Stimulated activated CD4-positive, alpha-beta T cell treated with anti-CD3 and anti-CD28 coated beads, TNF-alpha, amount 100 ng/mL, for 24 hours (primary cell): Measurements from ENCODE around the gene GEN1.

ENCODE experiments used
- DNase-seq, 3 experiments: peaks; one replicate each; pipeline ENCODE4 v3.0.0-alpha.2; 2020; ENCODE audit warnings: low read depth in 3 of 3

GEN1 gene

DNA sequence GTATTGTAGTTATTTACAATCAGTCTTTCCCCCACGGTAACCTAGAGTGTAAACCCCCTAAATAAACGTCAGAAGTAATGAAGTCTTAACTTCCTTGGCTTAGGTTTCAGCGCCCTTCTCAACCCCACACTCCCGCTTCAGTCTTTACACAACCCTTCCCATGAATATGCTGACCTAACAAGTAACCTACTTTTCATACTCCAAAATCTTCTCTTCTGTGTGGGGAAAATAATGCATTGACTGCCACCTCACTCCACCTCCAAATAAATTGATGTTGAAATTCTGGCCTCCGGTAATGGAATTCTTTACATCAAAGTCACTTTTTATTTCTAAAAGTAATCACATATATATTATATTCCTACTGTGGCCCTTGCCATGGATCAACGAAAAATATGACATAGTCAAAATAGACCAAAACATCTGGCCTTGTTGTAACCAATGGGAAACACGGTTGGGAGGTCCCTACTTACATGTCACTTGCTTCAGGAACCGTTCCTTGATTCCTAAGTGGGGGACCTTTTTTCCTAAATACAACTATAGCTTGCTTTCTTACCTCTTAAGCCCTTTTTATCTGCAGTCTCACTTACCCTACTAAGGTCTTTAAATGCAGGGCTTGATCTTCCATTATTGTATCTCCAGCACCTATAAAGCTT, 961 bp downstream of the GEN1 start:
- DNase-seq = no peak

DNA sequence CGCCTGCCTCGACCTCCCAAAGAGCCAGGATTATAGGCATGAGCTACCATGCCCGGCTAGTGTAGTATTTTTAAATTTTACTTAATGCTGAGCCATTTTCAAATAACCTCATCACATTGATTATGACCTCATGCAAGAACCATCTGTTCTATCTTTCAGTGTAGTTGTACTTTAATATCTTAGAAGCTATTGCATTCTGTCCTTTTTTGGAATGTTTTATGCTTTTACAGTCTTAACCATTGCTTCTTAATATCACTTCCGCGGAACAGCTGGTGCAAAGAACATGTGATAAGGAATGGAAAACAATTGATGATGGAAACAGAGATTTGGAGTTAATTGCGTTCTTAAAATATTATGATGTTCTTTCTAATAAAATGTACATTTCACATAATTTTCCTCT, 2.7 kb downstream of the GEN1 start:
- no peak for DNase-seq

DNA sequence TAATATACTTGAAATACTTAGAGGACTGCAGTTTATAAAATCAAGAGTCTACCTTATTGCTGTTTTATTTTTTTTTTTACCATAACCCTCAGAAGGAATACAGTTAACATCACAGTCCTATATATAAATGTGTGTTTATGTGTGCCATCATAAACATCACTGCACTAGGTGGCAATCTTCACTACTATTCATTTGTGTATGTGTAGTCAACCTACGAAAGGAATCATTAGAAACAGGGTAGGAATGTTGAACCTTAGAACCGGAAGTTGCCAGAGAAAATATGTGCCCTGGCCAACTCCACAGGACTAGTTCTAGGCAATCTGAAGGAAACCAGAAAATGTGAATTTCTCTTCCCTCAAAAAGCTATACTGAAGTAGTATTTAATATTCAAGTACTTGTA, 3.4 kb downstream of the GEN1 start:
- DNase-seq = no peak

- no peak for DNase-seq
Observed at GRCh38 chr2:17758118-17758517, 4.2 kb downstream of the GEN1 start.

DNA sequence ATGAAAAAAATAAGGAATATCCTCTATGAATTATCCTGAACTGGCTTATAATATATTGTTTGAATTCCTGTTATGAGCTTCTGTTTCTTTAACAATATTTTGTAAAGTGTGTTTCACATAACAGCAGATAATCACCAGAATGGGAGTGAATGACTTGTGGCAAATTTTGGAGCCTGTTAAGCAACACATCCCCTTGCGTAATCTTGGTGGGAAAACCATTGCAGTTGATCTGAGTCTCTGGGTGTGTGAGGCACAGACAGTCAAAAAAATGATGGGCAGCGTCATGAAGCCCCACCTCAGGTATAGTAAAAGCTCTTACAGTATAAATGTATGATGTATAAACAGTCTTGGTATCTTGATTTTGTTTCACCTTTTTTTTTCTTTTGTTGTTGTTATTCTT, 5.9 kb downstream of the GEN1 start:
- no peak for DNase-seq

DNA sequence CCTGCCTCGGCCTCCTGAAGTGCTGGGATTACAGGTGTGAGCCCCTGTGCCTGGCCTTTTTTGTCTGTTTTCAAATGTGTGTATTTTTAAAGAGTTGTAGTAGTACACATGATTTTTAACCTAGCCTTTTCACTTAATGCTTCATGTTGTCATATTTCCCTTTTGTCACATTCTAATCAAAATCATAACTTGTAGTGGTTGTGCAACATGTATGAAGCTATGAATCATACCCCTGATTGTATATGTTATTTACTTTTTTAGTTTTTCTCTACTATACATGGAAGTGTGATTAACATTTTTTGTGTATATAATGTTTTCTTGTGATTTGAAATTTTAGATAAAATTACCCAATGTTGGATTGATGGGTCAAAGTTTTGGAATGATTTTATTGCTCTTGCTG, 8.5 kb downstream of the GEN1 start:
- no peak for DNase-seq

- no peak for DNase-seq
Observed at GRCh38 chr2:17763641-17764333, 9.8 kb downstream of the GEN1 start.

- DNase-seq = no peak
Observed at GRCh38 chr2:17765398-17765797, 11.5 kb downstream of the GEN1 start.

DNA sequence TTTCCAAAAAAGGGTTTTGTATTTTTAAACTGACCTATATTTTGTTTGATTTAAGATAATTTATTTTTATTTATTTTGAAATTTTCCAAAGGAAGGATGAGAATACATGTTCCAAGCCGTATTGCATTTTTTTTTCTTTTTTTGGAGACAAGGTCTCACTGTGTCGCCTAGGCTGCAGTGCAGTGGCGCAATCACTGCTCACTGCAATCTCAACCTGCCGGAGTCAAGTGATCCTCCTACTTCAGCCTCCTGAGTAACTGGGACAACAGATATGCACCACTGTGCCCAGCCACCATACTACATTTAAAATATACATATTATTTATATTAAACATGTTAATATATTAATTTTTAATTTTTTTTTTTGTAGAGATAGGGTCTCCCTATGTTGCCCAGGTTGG, 15.0 kb downstream of the GEN1 start:
- no peak for DNase-seq

DNA sequence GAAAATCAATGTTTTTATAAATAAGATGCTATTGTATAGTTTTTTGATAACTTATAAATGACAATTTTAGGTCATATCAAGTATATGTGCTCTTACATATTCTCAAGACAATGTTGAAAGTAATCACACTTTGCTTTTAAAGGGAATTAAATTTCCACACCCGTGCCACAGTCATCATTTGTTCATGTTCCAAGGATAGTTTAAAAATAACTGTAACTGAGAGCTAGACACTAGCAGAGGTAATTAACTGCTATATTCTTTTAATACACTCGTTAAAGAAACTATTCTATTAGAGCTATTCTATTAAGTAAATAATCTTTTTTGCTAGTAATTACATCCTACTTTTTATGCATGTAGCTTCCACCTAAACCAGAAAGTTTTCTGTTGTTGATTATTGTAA, 18.0 kb downstream of the GEN1 start:
- DNase-seq = no peak

- no peak for DNase-seq
Observed at GRCh38 chr2:17772532-17772931, 18.6 kb downstream of the GEN1 start.

GRCh38 chr2:17780546-17780945, 26.6 kb downstream of the GEN1 start:
- DNase-seq = no peak

- DNase-seq = no peak
Observed at GRCh38 chr2:17781482-17781881, 27.5 kb downstream of the GEN1 start.

DNA sequence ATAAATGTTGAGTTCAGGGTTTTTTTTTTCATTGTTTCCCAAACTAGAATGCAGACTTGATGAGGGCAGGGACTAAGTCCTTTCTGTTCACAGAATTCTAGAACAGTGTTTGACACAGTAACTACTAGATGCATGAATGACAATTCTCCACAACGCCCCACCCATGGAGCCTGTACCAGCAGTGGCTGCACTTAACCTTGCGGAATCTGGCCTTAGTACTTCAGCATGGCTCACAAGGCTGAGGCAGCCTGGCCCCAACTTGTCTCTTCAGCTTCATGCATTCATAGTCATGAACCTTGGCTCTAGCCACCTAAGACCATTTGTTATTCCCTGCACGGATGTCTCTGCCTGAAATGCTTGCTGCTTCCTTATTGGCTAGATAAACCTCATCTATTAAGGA, 32.8 kb downstream of the GEN1 start:
- no peak for DNase-seq

DNA sequence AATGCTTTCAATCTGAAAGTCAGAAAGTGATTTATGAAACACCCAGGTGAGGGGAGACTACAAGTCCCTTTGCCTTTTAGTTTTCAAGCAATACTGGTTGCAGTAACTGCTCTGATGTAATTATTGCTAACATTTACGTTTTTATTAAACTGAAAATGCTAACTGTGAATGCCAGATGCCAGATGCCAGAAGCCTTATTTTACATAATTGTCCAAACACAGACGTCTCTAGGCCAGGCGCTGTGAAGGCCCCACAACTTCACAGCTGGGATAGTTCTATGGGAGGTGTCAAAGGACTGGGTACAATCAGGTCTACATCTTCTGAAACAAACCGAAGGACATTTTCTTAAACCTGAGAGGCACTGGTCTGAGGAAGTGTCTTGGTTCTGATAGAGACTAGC, 34.8 kb downstream of the GEN1 start:
- no peak for DNase-seq

DNA sequence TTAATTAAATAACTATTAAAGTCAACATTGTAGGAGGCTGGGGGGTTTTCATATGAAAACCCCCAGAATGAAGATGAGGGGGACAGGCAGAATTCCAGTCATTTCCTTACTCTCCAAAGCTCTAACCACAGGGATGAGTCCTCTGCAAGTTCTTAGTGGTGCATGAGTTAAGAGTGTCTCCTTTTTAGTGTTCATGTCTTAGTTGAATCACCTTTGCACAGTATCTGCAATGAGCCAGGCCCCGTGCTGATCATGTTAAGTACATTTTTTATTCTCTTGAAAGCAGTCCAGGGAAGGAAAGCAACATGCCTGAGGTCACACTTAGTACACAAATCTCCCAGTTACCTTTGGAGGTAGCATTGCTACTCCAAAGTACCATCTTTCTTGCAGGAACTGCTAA, 36.6 kb downstream of the GEN1 start:
- no peak for DNase-seq

GRCh38 chr2:17791121-17791816, 37.3 kb downstream of the GEN1 start:
- DNase-seq = no peak

DNA sequence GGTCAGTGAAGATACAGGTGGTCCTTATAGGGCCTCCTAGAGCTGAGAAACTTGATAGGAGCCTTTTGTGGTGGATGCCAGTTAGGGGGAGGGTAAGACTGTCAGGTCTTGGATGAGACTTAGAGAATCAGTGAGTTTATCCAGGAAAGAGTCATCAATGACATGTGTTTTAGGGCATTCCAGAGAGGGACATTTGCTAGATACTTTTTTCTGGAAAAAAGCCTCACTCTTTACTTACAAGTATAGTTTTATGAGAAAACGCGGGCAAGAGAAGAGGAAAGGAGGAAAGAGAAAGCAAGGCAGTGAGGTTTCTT, 37.8 kb downstream of the GEN1 start:
- DNase-seq = no peak

GRCh38 chr2:17792515-17792914, 38.6 kb downstream of the GEN1 start:
- DNase-seq = no peak

DNA sequence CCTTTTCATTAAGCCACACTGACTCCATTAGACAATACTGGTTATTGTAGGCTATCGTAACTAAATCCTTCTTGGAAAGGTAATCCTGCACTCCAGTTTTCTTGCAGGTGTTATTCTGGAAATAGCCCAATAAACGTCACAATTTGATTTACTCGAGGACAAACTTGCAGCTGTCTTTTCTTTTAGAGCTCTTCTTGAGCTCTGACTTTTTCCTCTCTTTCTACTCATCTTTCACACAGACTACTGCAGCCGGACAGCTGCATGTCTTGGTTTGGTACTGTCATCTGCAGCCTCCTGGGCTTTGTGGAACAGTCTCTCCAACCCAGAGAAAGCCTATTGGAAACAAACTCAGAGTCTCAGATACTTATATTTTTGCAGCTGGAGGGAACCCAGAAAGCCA, 39.4 kb downstream of the GEN1 start:
- DNase-seq = no peak

DNA sequence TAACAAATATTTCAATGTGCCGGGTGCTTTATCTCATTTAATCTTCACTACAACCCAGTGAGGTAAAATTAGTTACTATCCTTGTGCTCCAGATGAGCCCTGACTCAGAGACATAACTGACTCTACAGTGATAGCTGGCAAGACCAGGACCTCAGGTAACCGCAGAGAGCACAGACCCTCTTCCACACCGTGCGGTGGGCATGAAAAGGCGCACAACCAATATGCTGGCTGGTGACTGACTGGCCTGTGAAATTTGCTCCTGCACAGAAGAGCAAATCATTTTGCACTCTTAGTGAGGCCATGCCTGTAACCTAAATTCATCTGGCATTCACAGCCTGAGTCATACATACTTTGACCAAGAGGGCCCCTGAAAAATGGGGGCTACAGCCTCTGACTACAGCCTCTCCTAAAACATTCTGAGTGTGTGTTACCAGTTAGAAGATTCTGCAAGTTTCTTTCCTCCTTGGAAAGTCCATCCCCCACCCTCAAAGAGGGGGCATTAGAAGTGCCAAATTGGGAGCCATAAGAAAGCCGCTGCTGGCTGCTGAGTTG, 39.9 kb downstream of the GEN1 start:
- no peak for DNase-seq

DNA sequence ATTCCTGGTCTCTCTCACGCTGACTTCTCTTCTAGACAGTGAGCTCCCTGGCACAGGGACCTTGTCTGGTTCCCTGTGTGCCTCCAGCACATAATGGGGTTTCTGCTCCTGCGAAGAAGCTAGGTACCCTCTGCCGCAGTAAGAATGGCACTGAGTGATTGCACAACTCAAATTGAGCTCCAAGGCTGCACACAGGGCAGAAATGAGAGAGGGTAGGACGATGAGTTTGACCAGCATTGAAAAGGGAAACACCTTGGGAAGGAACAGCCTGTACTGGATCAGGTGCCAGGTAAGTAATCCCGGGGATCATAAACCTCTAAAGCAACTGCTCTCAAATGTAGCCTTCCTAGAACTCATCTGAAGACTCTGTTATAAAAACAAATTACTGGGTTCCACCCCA, 41.4 kb downstream of the GEN1 start:
- DNase-seq = no peak

GRCh38 chr2:17798338-17798737, 44.4 kb downstream of the GEN1 start:
- no peak for DNase-seq
